Osteocyte (in vitro differentiated cells): ENCODE results near the gene BCR. TPM values are rescaled to one million over a fixed set of nuclear protein-coding genes. Genes with fewer than 3 reads are reported as not detected.

Source experiments
- DNase-seq: peaks from one replicate; pipeline ENCODE4 v3.0.0; 2021; ENCODE audit warnings: mixed read lengths; ENCODE audit not compliant: unreplicated experiment; ENCODE audit errors: extremely low spot score
- H3K27ac Mint-ChIP-seq: one replicate; pipeline ENCODE4 v1.8.0; 2021; ENCODE audit warnings: mild to moderate bottlenecking, mixed read lengths; ENCODE audit not compliant: unreplicated experiment
- H3K27me3 Mint-ChIP-seq: one replicate; pipeline ENCODE4 v1.8.0; 2021; ENCODE audit warnings: mixed read lengths; ENCODE audit not compliant: unreplicated experiment
- H3K36me3 Mint-ChIP-seq: one replicate; pipeline ENCODE4 v1.8.0; 2021; ENCODE audit warnings: mixed read lengths; ENCODE audit not compliant: unreplicated experiment
- H3K4me1 Mint-ChIP-seq: one replicate; pipeline ENCODE4 v1.8.0; 2021; ENCODE audit warnings: mixed read lengths; ENCODE audit not compliant: unreplicated experiment
- H3K4me3 Mint-ChIP-seq: one replicate; pipeline ENCODE4 v1.8.0; 2021; ENCODE audit warnings: mild to moderate bottlenecking, moderate library complexity, mixed read lengths; ENCODE audit not compliant: unreplicated experiment
- H3K9me3 Mint-ChIP-seq: one replicate; pipeline ENCODE4 v1.8.0; 2021; ENCODE audit warnings: mixed read lengths; ENCODE audit not compliant: unreplicated experiment
- CTCF ChIP-seq: fragments of 200-600 bp; sonication (generic); IDR thresholded peaks from 2 replicates; pipeline ENCODE4 v1.5.0; 2021; ENCODE audit warnings: antibody characterized with exemption, mild to moderate bottlenecking, moderate library complexity
- total RNA-seq: library from RNA; stranded (reverse); gene quantifications from 2 replicates; pipeline ENCODE4 v1.2.1, GENCODE V29; 2021

Gene BCR
- total RNA-seq, 1 donor from 2014 or later, result 35.3 TPM

- Mint-ChIP-seq H3K27ac (no peak overlapping the region), H3K9me3 (no peaks in the 10 kb centered on the region), H3K4me3 (no peak overlapping the region)
Measured at GRCh38 chr22:23289851-23290724, 109.8 kb downstream of the BCR start.

GRCh38 chr22:23291806-23292452 is 111.6 kb downstream of the BCR start:
- Mint-ChIP-seq H3K4me3 (no peak overlapping the region), H3K4me1 (peaks cover 10% of the 10 kb centered on the region), H3K27ac (no peak overlapping the region), H3K27me3 (no peaks in the 10 kb centered on the region), H3K9me3 (no peaks in the 10 kb centered on the region), H3K36me3 (peaks cover 27% of the 10 kb centered on the region)
- no peak for TF ChIP-seq CTCF
- no peak for DNase-seq

More at GRCh38 chr22:23289851-23290724, 109.8 kb downstream of the BCR start:
- H3K36me3 Mint-ChIP-seq, result peaks cover 28% of the 10 kb centered on the region
- no peak for DNase-seq
- TF ChIP-seq CTCF, result peak; percentile 76
- H3K27me3 Mint-ChIP-seq, result no peaks in the 10 kb centered on the region
- peaks cover 15% of the 10 kb centered on the region for H3K4me1 Mint-ChIP-seq

GRCh38 chr22:23292453-23293350 is 112.4 kb downstream of the BCR start:
- no peaks in the 10 kb centered on the region for H3K27me3 Mint-ChIP-seq
- peaks cover 10% of the 10 kb centered on the region for H3K4me1 Mint-ChIP-seq
- no peak overlapping the region for H3K27ac Mint-ChIP-seq
- DNase-seq, result no peak
- no peak overlapping the region for H3K4me3 Mint-ChIP-seq
- TF ChIP-seq CTCF, result no peak
- no peaks in the 10 kb centered on the region for H3K9me3 Mint-ChIP-seq
- H3K36me3 Mint-ChIP-seq, result peaks cover 31% of the 10 kb centered on the region

- no peaks in the 10 kb centered on the region for H3K9me3 Mint-ChIP-seq
- H3K27ac Mint-ChIP-seq, result no peak overlapping the region
- H3K27me3 Mint-ChIP-seq, result no peaks in the 10 kb centered on the region
- TF ChIP-seq CTCF, result no peak
- no peak for DNase-seq
- no peak overlapping the region for H3K4me3 Mint-ChIP-seq
- H3K4me1 Mint-ChIP-seq, result peaks cover 10% of the 10 kb centered on the region
- peaks cover 36% of the 10 kb centered on the region for H3K36me3 Mint-ChIP-seq
Measured at GRCh38 chr22:23293720-23294119, 113.4 kb downstream of the BCR start.
